Activated naive CD8-positive, alpha-beta T cell treated with anti-CD3 and anti-CD28 coated beads, Interleukin-2, amount 10 ng/mL, durations not matched to agents 7 days and 5 days (primary cell): ENCODE data around the gene WDR90. TPM values are rescaled to one million over a fixed set of nuclear protein-coding genes. Genes with fewer than 3 reads are reported as not detected.
"Not testable (repeated sequence)": the region's sequence is repeated elsewhere in the genome, so short reads cannot be mapped to it uniquely, and the experiment has no call there.

ENCODE experiments used
- ATAC-seq: fragments of 150-1000 bp; cut with Tn5 transposase; one replicate; pipeline ENCODE4 v1.10.0; 2021; ENCODE audit warnings: low read depth, moderate library complexity
- POLR2A ChIA-PET: fragments of 350-600 bp; sonication (Branson Sonifier 250); formaldehyde crosslinking; loops from one replicate; lab custom pipeline; 2021; ENCODE audit warnings: antibody characterized with exemption; lab: Charles Lee
- DNase-seq: peaks from one replicate; pipeline ENCODE4 v3.0.0; 2021
- H3K27ac Mint-ChIP-seq: one replicate; pipeline ENCODE4 v1.8.0; 2022; ENCODE audit warnings: mild to moderate bottlenecking, mixed read lengths
- H3K27me3 Mint-ChIP-seq: one replicate; pipeline ENCODE4 v1.8.0; 2022; ENCODE audit warnings: mild to moderate bottlenecking, moderate library complexity, mixed read lengths
- H3K36me3 Mint-ChIP-seq: one replicate; pipeline ENCODE4 v1.8.0; 2021; ENCODE audit warnings: mild to moderate bottlenecking, mixed read lengths
- H3K4me1 Mint-ChIP-seq: one replicate; pipeline ENCODE4 v1.8.0; 2021; ENCODE audit warnings: mixed read lengths
- H3K4me3 Mint-ChIP-seq: one replicate; pipeline ENCODE4 v1.8.0; 2022; ENCODE audit warnings: mild to moderate bottlenecking, moderate library complexity, mixed read lengths
- H3K9me3 Mint-ChIP-seq: one replicate; pipeline ENCODE4 v1.8.0; 2021; ENCODE audit warnings: mixed read lengths
- total RNA-seq, 2 experiments: library from RNA; stranded (reverse); gene quantifications; one replicate each; pipeline ENCODE4 v1.2.3, GENCODE V29; 2021

Gene WDR90
- total RNA-seq, 2 experiments from 2014 or later = 73.2 to 79.1 TPM

- H3K27me3 Mint-ChIP-seq = peaks cover 2% of the 10 kb centered on the region
- DNase-seq (no peak), ATAC-seq (no peak)
- peaks cover 5% of the 10 kb centered on the region for H3K36me3 Mint-ChIP-seq
- POLR2A ChIA-PET = interaction anchor here (2.2 to 4.4 kb wide), 3 partner anchors 8 to 46 kb away, joined by 10 to 37 read pairs (median 10); partner anchors contain the start of genes METTL26 and WDR24
- H3K27ac Mint-ChIP-seq = peak overlapping the region; percentile 12
- peak overlapping the region; percentile 74 for H3K4me3 Mint-ChIP-seq
- H3K9me3 Mint-ChIP-seq = no peaks in the 10 kb centered on the region
- H3K4me1 Mint-ChIP-seq = peaks cover 17% of the 10 kb centered on the region
Measured at GRCh38 chr16:681746-682427, 32.7 kb downstream of the WDR90 start.

- ATAC-seq (no peak), DNase-seq (no peak)
- peak overlapping the region; percentile 77 for H3K27ac Mint-ChIP-seq
- peaks cover 5% of the 10 kb centered on the region for H3K36me3 Mint-ChIP-seq
- H3K27me3 Mint-ChIP-seq = no peaks in the 10 kb centered on the region
- peak overlapping the region; percentile 76 for H3K4me3 Mint-ChIP-seq
- no peaks in the 10 kb centered on the region for H3K9me3 Mint-ChIP-seq
- H3K4me1 Mint-ChIP-seq = peaks cover 17% of the 10 kb centered on the region
- POLR2A ChIA-PET = interaction anchor here (2.7 to 4.4 kb wide), 2 partner anchors 7 to 13 kb away, joined by 10 to 37 read pairs; partner anchors contain the start of gene WDR24
Measured at GRCh38 chr16:682493-683395, 33.6 kb downstream of the WDR90 start.

GRCh38 chr16:683396-684070 lies 34.4 kb downstream of the WDR90 start:
- Mint-ChIP-seq H3K4me1 (peaks cover 17% of the 10 kb centered on the region), H3K27me3 (no peaks in the 10 kb centered on the region), H3K36me3 (peaks cover 5% of the 10 kb centered on the region), H3K4me3 (peak overlapping the region; percentile 76), H3K9me3 (no peaks in the 10 kb centered on the region), H3K27ac (peak overlapping the region; percentile 77)
- POLR2A ChIA-PET = interaction anchor here (1.0 to 1.6 kb wide), 3 partner anchors 12 to 95 kb away, joined by 4 to 11 read pairs (median 9); partner anchors contain the start of gene WDR90
- no peak for DNase-seq
- no peak for ATAC-seq

GRCh38 chr16:684071-684794 lies 35.1 kb downstream of the WDR90 start, which contains the start of gene JMJD8:
JMJD8 (minus strand) TSS chr16:684334; CDS start chr16:684319, 15 bp downstream.
- peak; percentile 65 for ATAC-seq
- Mint-ChIP-seq H3K27ac (peak within 1 kb of the TSS; percentile 77), H3K27me3 (no peaks in the 10 kb centered on the region), H3K4me3 (peak within 1 kb of the TSS; percentile 76), H3K36me3 (peaks cover 5% of the 10 kb centered on the region), H3K9me3 (no peaks in the 10 kb centered on the region), H3K4me1 (peaks cover 20% of the 10 kb centered on the region)
- POLR2A ChIA-PET = interaction anchor here (1.0 to 1.6 kb wide), 3 partner anchors 11 to 96 kb away, joined by 4 to 11 read pairs (median 9); partner anchors contain the start of gene WDR90
- DNase-seq = peak; percentile 96

GRCh38 chr16:684961-685696 lies 36.0 kb downstream of the WDR90 start:
- DNase-seq (no peak), ATAC-seq (no peak)
- H3K9me3 Mint-ChIP-seq = no peaks in the 10 kb centered on the region
- H3K27ac Mint-ChIP-seq = no peak overlapping the region
- H3K4me1 Mint-ChIP-seq = peaks cover 23% of the 10 kb centered on the region
- H3K4me3 Mint-ChIP-seq = no peak overlapping the region
- no peaks in the 10 kb centered on the region for H3K27me3 Mint-ChIP-seq
- POLR2A ChIA-PET = interaction anchor here (1.2 to 1.6 kb wide), 2 partner anchors 10 to 36 kb away, joined by 9 to 11 read pairs; partner anchors contain the start of gene WDR90
- peaks cover 5% of the 10 kb centered on the region for H3K36me3 Mint-ChIP-seq

GRCh38 chr16:685967-686366 lies 36.8 kb downstream of the WDR90 start:
- ATAC-seq = no peak
- POLR2A ChIA-PET = interaction anchor here (0.5 to 0.8 kb wide), 2 partner anchors 27 to 55 kb away, joined by 3 to 4 read pairs; partner anchors contain the start of gene CIAO3
- H3K4me3 Mint-ChIP-seq = no peak overlapping the region

GRCh38 chr16:686459-687260 lies 37.5 kb downstream of the WDR90 start:
- peaks cover 2% of the 10 kb centered on the region for H3K36me3 Mint-ChIP-seq
- peaks cover 18% of the 10 kb centered on the region for H3K4me1 Mint-ChIP-seq
- no peak for ATAC-seq
- H3K4me3 Mint-ChIP-seq = no peak overlapping the region
- DNase-seq = no peak
- no peaks in the 10 kb centered on the region for H3K27me3 Mint-ChIP-seq
- POLR2A ChIA-PET = interaction anchor here (0.5 to 0.8 kb wide), 2 partner anchors 27 to 54 kb away, joined by 3 to 4 read pairs; partner anchors contain the start of gene CIAO3
- no peak overlapping the region for H3K27ac Mint-ChIP-seq
- H3K9me3 Mint-ChIP-seq = no peaks in the 10 kb centered on the region

More at GRCh38 chr16:685967-686366, 36.8 kb downstream of the WDR90 start:
- Mint-ChIP-seq H3K36me3 (peaks cover 4% of the 10 kb centered on the region), H3K9me3 (no peaks in the 10 kb centered on the region), H3K27me3 (no peaks in the 10 kb centered on the region), H3K4me1 (peaks cover 24% of the 10 kb centered on the region), H3K27ac (no peak overlapping the region)
- DNase-seq = no peak

GRCh38 chr16:687499-687898 lies 38.3 kb downstream of the WDR90 start:
- ATAC-seq (no peak), DNase-seq (no peak)
- Mint-ChIP-seq H3K4me1 (peaks cover 13% of the 10 kb centered on the region), H3K27me3 (peaks cover under 1% of the 10 kb centered on the region), H3K9me3 (no peaks in the 10 kb centered on the region), H3K4me3 (no peak overlapping the region), H3K36me3 (peaks cover 1% of the 10 kb centered on the region), H3K27ac (no peak overlapping the region)
- POLR2A ChIA-PET = no interaction called here

- H3K4me1 Mint-ChIP-seq = peaks cover 9% of the 10 kb centered on the region
- DNase-seq (no peak), ATAC-seq (no peak)
- H3K9me3 Mint-ChIP-seq = no peaks in the 10 kb centered on the region
- peak overlapping the region; percentile 91 for H3K4me3 Mint-ChIP-seq
- no peaks in the 10 kb centered on the region for H3K36me3 Mint-ChIP-seq
- peaks cover 10% of the 10 kb centered on the region for H3K27me3 Mint-ChIP-seq
- POLR2A ChIA-PET = interaction anchor here (0.5 to 2.6 kb wide), 11 partner anchors 9 to 162 kb away, joined by 3 to 37 read pairs (median 5); partner anchors contain the start of genes ANTKMT, CAPN15, CHTF18 and METTL26
- H3K27ac Mint-ChIP-seq = peak overlapping the region; percentile 81
Measured at GRCh38 chr16:689175-689897, 40.2 kb downstream of the WDR90 start.

GRCh38 chr16:691242-691641 lies 42.1 kb downstream of the WDR90 start:
- Mint-ChIP-seq H3K4me1 (peaks cover 13% of the 10 kb centered on the region), H3K27ac (peak overlapping the region; percentile 32), H3K4me3 (peak overlapping the region; percentile 91), H3K27me3 (peaks cover 12% of the 10 kb centered on the region)
- POLR2A ChIA-PET, H3K36me3 Mint-ChIP-seq, H3K9me3 Mint-ChIP-seq, DNase-seq, ATAC-seq: not testable (repeated sequence)
